SK-N-SH (cell line): ENCODE data around the gene SH3TC1. TPM values are rescaled to one million over a fixed set of nuclear protein-coding genes. Genes with fewer than 3 reads are reported as not detected.

Experiments used
- CTCF ChIA-PET: fragments of 300-600, 350-600 bp; formaldehyde crosslinking; extraction: SDS; loops from one replicate; lab custom pipeline; 2021; lab: Yijun Ruan, JAX
- POLR2A ChIA-PET: fragments of 350-600 bp; sonication (Branson Sonifier 250); formaldehyde crosslinking; extraction: SDS; loops from one replicate; lab custom pipeline; 2020; ENCODE audit warnings: antibody characterized with exemption, inconsistent platforms; lab: Yijun Ruan, JAX
- DNase-seq: peaks from one replicate; pipeline ENCODE4 v3.0.0; 2012
- H2AFZ ChIP-seq: fragments of 200-600 bp; sonication (generic); 2 replicates; pipeline ENCODE4 v1.8.1; 2016; ENCODE audit warnings: antibody characterized with exemption, mild to moderate bottlenecking, low read depth
- H3F3A ChIP-seq: fragments of 200-600 bp; sonication (generic); replicated peaks from 2 replicates; pipeline ENCODE3; 2016; ENCODE audit warnings: antibody characterized with exemption, mild to moderate bottlenecking; ENCODE audit not compliant: insufficient read depth
- H3K27ac ChIP-seq, 2 experiments: fragments of 200-500 bp in 1 of 2; fragments of 200-600 bp in 1 of 2; sonication (Bioruptor generic) in 1 of 2; sonication (generic), shearing (Covaris generic) in 1 of 2; 2 replicates each; pipeline versions ENCODE4 v1.5.1 to v1.6.1; 2014 to 2016; ENCODE audit warnings: low read depth in 2 of 2, inconsistent platforms in 1 of 2, low read length in 1 of 2, mild to moderate bottlenecking in 1 of 2, mixed read lengths in 1 of 2
- H3K27me3 ChIP-seq: fragments of 200-600 bp; sonication (generic), shearing (Covaris generic); 2 replicates; pipeline ENCODE4 v1.6.1; 2016; ENCODE audit warnings: mixed run types; ENCODE audit not compliant: insufficient read depth
- H3K36me3 ChIP-seq, 2 experiments: fragments of 200-500 bp in 1 of 2; fragments of 200-600 bp in 1 of 2; sonication (Bioruptor generic) in 1 of 2; sonication (generic) in 1 of 2; replicated peaks in 1 of 2; 2 replicates each; pipeline versions ENCODE3 to v1.5.1; 2014 to 2016; ENCODE audit warnings: low read length in 1 of 2, mild to moderate bottlenecking in 1 of 2; ENCODE audit not compliant: insufficient read depth in 2 of 2, control insufficient read depth in 1 of 2
- H3K4me1 ChIP-seq, 2 experiments: fragments of 200-500 bp in 1 of 2; fragments of 200-600 bp in 1 of 2; sonication (Bioruptor generic) in 1 of 2; sonication (generic), shearing (Covaris generic) in 1 of 2; 2 replicates each; pipeline versions ENCODE4 v1.5.1 to v1.6.1; 2014 to 2016; ENCODE audit warnings: low read depth in 1 of 2, low read length in 1 of 2, mixed run types in 1 of 2; ENCODE audit not compliant: insufficient read depth in 2 of 2, control insufficient read depth in 1 of 2
- H3K4me2 ChIP-seq: fragments of 200-600 bp; sonication (generic), shearing (Covaris generic); 2 replicates; pipeline ENCODE4 v1.6.1; 2017; ENCODE audit warnings: mixed run types
- H3K4me3 ChIP-seq, 2 experiments: fragments of 200-500 bp in 1 of 2; fragments of 200-600 bp in 1 of 2; sonication (Bioruptor generic) in 1 of 2; sonication (generic), shearing (Covaris generic) in 1 of 2; 2 replicates each; pipeline versions ENCODE4 v1.5.1 to v1.8.1; 2014 to 2016; ENCODE audit warnings: low read depth in 2 of 2, inconsistent platforms in 1 of 2, low read length in 1 of 2, mild to moderate bottlenecking in 1 of 2, mixed read lengths in 1 of 2, moderate library complexity in 1 of 2
- H3K79me2 ChIP-seq: fragments of 200-600 bp; sonication (generic); 2 replicates; pipeline ENCODE4 v1.8.1; 2017; ENCODE audit warnings: mild to moderate bottlenecking; ENCODE audit not compliant: insufficient read depth
- H3K9ac ChIP-seq: fragments of 200-600 bp; sonication (generic); 2 replicates; pipeline ENCODE4 v1.6.1; 2017; ENCODE audit warnings: mixed run types
- H3K9me2 ChIP-seq: fragments of 200-600 bp; sonication (generic); 2 replicates; pipeline ENCODE4 v1.6.1; 2017; ENCODE audit warnings: mixed run types
- H3K9me3 ChIP-seq: fragments of 200-600 bp; sonication (generic); 2 replicates; pipeline ENCODE4 v1.6.1; 2017; ENCODE audit warnings: mixed run types, mild to moderate bottlenecking, moderate library complexity
- H4K20me1 ChIP-seq: fragments of 200-600 bp; sonication (generic); 2 replicates; pipeline ENCODE4 v1.6.1; 2017; ENCODE audit warnings: mild to moderate bottlenecking, mixed run types; ENCODE audit not compliant: insufficient read depth
- FOXJ3 ChIP-seq: sonication (generic); formaldehyde crosslinking; IDR thresholded peaks from 2 replicates; pipeline ENCODE4 v1.5.1; 2020; ENCODE audit warnings: mild to moderate bottlenecking, missing genetic modification reagents
- IRF3 ChIP-seq: fragments of 150-350 bp; IDR thresholded peaks from 2 replicates; pipeline ENCODE4 v1.6.1; 2016; ENCODE audit warnings: mild to moderate bottlenecking, low read depth, low read length
- MEF2A ChIP-seq: IDR thresholded peaks from 2 replicates; pipeline ENCODE4 v1.4.0; 2012; ENCODE audit warnings: low read depth, borderline replicate concordance
- MXI1 ChIP-seq: IDR thresholded peaks from 2 replicates; pipeline ENCODE4 v1.6.1; 2012; ENCODE audit warnings: mild to moderate bottlenecking, low read depth, low read length, improper control_type of control experiment
- NRF1 ChIP-seq: IDR thresholded peaks from 2 replicates; pipeline ENCODE4 v1.6.1; 2012; ENCODE audit warnings: low read depth, mild to moderate bottlenecking, low read length
- RAD21 ChIP-seq: IDR thresholded peaks from 2 replicates; pipeline ENCODE4 v1.6.1; 2012; ENCODE audit warnings: mild to moderate bottlenecking, low read length
- RCOR1 ChIP-seq: fragments of 150-350 bp; IDR thresholded peaks from 2 replicates; pipeline ENCODE4 v1.6.1; 2017; ENCODE audit warnings: antibody characterized with exemption, low read length
- SIN3A ChIP-seq: IDR thresholded peaks from 2 replicates; pipeline ENCODE4 v1.6.1; 2012; ENCODE audit warnings: low read depth, mild to moderate bottlenecking, low read length, moderate library complexity, borderline replicate concordance
- USF1 ChIP-seq: IDR thresholded peaks from 2 replicates; pipeline ENCODE4 v1.4.0; 2012; ENCODE audit warnings: low read depth, borderline replicate concordance
- ZBTB33 ChIP-seq: IDR thresholded peaks from 2 replicates; pipeline ENCODE4 v1.4.0; 2012; ENCODE audit warnings: low read depth, borderline replicate concordance
- WGBS: methylation state at CpG from one replicate; pipeline ENCODE4 v1.1.6; 2017; ENCODE audit warnings: low lambda C conversion rate; 5-methylcytosine and 5-hydroxymethylcytosine counted together
- polyA plus RNA-seq, 3 experiments: library from polyadenylated mRNA; depleted of rRNA; stranded (reverse); fragments of >200 nt; gene quantifications; 2 replicates each; pipeline ENCODE4 v1.2.3, GENCODE V29; 2012
- TF ChIP-seq, protein P1 (sequence below): IDR thresholded peaks from 2 replicates; pipeline ENCODE4 v1.6.1; 2012; ENCODE audit warnings: mild to moderate bottlenecking, low read depth, low read length, moderate library complexity

Gene SH3TC1
- polyA plus RNA-seq, 1 of the 3 experiments (the other 2 are of a cell fraction): 2.7 TPM

DNA sequence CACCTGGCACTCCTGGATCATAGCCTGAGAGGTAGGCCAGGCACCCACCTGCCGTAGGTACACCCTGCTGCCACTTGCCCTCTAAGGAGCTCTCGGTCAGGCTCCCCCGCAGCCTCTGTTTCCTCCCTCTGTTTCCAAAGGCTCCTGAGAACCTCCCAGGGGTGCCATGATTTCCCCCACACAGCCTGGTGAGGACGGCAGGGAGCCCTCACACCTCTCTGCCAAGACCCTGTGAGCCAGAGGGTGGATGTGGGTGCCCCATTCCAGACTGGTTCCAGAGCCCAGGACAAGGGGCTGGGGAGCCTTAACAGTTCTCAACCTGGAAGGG, 38.9 kb upstream of the SH3TC1 start:
- TF ChIP-seq USF1: no peak
- no peak for TF ChIP-seq FOXJ3 (CRISPR knock-in tag)
- no peak for TF ChIP-seq NRF1
- no peak for TF ChIP-seq SIN3A
- no peak for TF ChIP-seq ZBTB33
- TF ChIP-seq MEF2A: no peak
- TF ChIP-seq RCOR1: no peak
- TF ChIP-seq IRF3: no peak
- no peak for TF ChIP-seq RAD21
- TF ChIP-seq MXI1: no peak
- TF ChIP-seq, all 33 proteins: peak for 0
- no peaks in the 10 kb centered on the region for H3K36me3 ChIP-seq
- H3K27ac ChIP-seq: no peak overlapping the region
- no peak overlapping the region for H2AFZ ChIP-seq
- DNase-seq: no peak
- POLR2A ChIA-PET: no interaction called here
- peaks cover 0 to 21% of the 10 kb centered on the region in 2 experiments; a peak in 1 of 4 replicates for H3K4me1 ChIP-seq
- H3K9me3 ChIP-seq: no peaks in the 10 kb centered on the region
- no peaks in the 10 kb centered on the region for H3K79me2 ChIP-seq
- H3K9ac ChIP-seq: no peak overlapping the region
- H4K20me1 ChIP-seq: no peaks in the 10 kb centered on the region
- CTCF ChIA-PET: interaction anchor here (1.3 to 5.0 kb wide), 2 partner anchors 12 to 16 kb away, joined by 3 to 26 read pairs; no protein-coding TSS in a partner anchor
- H3K27me3 ChIP-seq: peaks cover 13% of the 10 kb centered on the region; the same call in 1 of the 2 replicates
- 60% methylated on average over 1 of the region's 4 CpGs for WGBS
- H3K4me3 ChIP-seq: no peak overlapping the region
- no peaks in the 10 kb centered on the region for H3K9me2 ChIP-seq
- no peaks in the 10 kb centered on the region for H3F3A ChIP-seq
- peak overlapping the region; percentile 100; the same call in 1 of the 2 replicates for H3K4me2 ChIP-seq

GRCh38 chr4:8160572-8160971, 38.5 kb upstream of the SH3TC1 start:
- Histone ChIP-seq H3K9me3 (no peaks in the 10 kb centered on the region), H3K27me3 (peaks cover 13% of the 10 kb centered on the region; the same call in 1 of the 2 replicates), H3K4me3 (no peak overlapping the region), H3K79me2 (no peaks in the 10 kb centered on the region), H3K9ac (no peak overlapping the region), H3K4me2 (no peak overlapping the region), H3K27ac (no peak overlapping the region), H3K9me2 (no peaks in the 10 kb centered on the region), H3K36me3 (no peaks in the 10 kb centered on the region), H4K20me1 (no peaks in the 10 kb centered on the region), H2AFZ (no peak overlapping the region), H3F3A (no peaks in the 10 kb centered on the region), H3K4me1 (peaks cover 0 to 21% of the 10 kb centered on the region in 2 experiments; a peak in 1 of 4 replicates)
- no peak for DNase-seq
- POLR2A ChIA-PET: no interaction called here
- TF ChIP-seq RAD21 (no peak), NRF1 (no peak)
- TF ChIP-seq, protein P1, sequence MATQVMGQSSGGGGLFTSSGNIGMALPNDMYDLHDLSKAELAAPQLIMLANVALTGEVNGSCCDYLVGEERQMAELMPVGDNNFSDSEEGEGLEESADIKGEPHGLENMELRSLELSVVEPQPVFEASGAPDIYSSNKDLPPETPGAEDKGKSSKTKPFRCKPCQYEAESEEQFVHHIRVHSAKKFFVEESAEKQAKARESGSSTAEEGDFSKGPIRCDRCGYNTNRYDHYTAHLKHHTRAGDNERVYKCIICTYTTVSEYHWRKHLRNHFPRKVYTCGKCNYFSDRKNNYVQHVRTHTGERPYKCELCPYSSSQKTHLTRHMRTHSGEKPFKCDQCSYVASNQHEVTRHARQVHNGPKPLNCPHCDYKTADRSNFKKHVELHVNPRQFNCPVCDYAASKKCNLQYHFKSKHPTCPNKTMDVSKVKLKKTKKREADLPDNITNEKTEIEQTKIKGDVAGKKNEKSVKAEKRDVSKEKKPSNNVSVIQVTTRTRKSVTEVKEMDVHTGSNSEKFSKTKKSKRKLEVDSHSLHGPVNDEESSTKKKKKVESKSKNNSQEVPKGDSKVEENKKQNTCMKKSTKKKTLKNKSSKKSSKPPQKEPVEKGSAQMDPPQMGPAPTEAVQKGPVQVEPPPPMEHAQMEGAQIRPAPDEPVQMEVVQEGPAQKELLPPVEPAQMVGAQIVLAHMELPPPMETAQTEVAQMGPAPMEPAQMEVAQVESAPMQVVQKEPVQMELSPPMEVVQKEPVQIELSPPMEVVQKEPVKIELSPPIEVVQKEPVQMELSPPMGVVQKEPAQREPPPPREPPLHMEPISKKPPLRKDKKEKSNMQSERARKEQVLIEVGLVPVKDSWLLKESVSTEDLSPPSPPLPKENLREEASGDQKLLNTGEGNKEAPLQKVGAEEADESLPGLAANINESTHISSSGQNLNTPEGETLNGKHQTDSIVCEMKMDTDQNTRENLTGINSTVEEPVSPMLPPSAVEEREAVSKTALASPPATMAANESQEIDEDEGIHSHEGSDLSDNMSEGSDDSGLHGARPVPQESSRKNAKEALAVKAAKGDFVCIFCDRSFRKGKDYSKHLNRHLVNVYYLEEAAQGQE: peak; percentile 87
- WGBS: 88% methylated on average over 2 of the region's 3 CpGs
- CTCF ChIA-PET: interaction anchor here (5.0 kb wide), 1 partner anchor 15 kb away, joined by 26 read pairs; no protein-coding TSS in a partner anchor
